A549 (cell line): ENCODE results near the gene S100A7A.

Experiments used
- JUN ChIP-seq, 2 experiments: fragments of >200 bp; sonication (Bioruptor Twin); formaldehyde crosslinking; IDR thresholded peaks; 2 replicates in 1 of 2; 3 replicates in 1 of 2; pipeline ENCODE4 v1.6.1; 2016 to 2017
- NR3C1 ChIP-seq: fragments of >200 bp; sonication (Bioruptor Twin); formaldehyde crosslinking; IDR thresholded peaks from 3 replicates; pipeline ENCODE4 v1.6.1; 2017
- POLR2A ChIP-seq: IDR thresholded peaks from 2 replicates; pipeline ENCODE4 v1.6.1; 2012; ENCODE audit warnings: mild to moderate bottlenecking, low read length
- SMC3 ChIP-seq: fragments of >200 bp; sonication (Bioruptor Twin); formaldehyde crosslinking; IDR thresholded peaks from 3 replicates; pipeline ENCODE4 v1.6.1; 2018; ENCODE audit warnings: inconsistent platforms
- TF ChIP-seq, protein P1 (sequence below): fragments of >200 bp; sonication (Bioruptor Twin); formaldehyde crosslinking; IDR thresholded peaks from 2 replicates; pipeline ENCODE4 v1.6.1; 2016
- TF ChIP-seq, protein P2 (sequence below): fragments of 150-350 bp; IDR thresholded peaks from 2 replicates; pipeline ENCODE4 v1.6.1; 2014; ENCODE audit warnings: low read depth, mild to moderate bottlenecking, low read length
- TF ChIP-seq, protein P3 (sequence below): fragments of >200 bp; sonication (Bioruptor Twin); formaldehyde crosslinking; IDR thresholded peaks from 3 replicates; pipeline ENCODE4 v1.5.1; 2016

DNA sequence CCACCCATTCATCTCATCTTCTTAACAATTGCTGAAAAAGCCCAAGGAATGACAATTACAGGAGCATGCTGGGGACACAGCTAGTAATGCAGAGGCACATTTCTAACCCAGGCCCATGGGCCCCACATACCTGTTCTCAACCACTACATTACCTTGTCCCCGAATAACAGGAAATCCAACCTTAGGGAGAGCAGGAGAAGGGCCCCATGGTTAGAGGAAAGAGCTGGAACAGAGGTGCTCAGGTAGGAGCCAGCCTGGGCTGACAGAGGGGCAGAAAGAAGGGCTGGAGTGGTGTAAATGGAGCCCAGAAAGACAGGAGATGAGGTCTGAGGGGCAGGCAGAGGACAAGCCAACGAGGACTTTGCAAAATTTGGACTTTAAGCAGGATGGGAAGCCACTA lies 14.1 kb upstream of the S100A7A start:
- TF ChIP-seq, protein P1, sequence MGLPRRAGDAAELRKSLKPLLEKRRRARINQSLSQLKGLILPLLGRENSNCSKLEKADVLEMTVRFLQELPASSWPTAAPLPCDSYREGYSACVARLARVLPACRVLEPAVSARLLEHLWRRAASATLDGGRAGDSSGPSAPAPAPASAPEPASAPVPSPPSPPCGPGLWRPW, result no peak
- no peak for TF ChIP-seq SMC3
- TF ChIP-seq, protein P2, sequence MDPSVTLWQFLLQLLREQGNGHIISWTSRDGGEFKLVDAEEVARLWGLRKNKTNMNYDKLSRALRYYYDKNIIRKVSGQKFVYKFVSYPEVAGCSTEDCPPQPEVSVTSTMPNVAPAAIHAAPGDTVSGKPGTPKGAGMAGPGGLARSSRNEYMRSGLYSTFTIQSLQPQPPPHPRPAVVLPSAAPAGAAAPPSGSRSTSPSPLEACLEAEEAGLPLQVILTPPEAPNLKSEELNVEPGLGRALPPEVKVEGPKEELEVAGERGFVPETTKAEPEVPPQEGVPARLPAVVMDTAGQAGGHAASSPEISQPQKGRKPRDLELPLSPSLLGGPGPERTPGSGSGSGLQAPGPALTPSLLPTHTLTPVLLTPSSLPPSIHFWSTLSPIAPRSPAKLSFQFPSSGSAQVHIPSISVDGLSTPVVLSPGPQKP, result no peak
- TF ChIP-seq, protein P3, sequence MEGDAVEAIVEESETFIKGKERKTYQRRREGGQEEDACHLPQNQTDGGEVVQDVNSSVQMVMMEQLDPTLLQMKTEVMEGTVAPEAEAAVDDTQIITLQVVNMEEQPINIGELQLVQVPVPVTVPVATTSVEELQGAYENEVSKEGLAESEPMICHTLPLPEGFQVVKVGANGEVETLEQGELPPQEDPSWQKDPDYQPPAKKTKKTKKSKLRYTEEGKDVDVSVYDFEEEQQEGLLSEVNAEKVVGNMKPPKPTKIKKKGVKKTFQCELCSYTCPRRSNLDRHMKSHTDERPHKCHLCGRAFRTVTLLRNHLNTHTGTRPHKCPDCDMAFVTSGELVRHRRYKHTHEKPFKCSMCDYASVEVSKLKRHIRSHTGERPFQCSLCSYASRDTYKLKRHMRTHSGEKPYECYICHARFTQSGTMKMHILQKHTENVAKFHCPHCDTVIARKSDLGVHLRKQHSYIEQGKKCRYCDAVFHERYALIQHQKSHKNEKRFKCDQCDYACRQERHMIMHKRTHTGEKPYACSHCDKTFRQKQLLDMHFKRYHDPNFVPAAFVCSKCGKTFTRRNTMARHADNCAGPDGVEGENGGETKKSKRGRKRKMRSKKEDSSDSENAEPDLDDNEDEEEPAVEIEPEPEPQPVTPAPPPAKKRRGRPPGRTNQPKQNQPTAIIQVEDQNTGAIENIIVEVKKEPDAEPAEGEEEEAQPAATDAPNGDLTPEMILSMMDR, result no peak
- TF ChIP-seq JUN (IDR thresholded peaks at IDR 0.05), result no peak
- TF ChIP-seq POLR2A, result no peak
- TF ChIP-seq NR3C1, result no peak
